Globus pallidus (tissue), 1 donor: ENCODE results near the gene TJP1.
A peak's percentile ranks its signal among the peaks of the same experiment; 100 is the strongest.
"Not testable (repeated sequence)": the region's sequence is repeated elsewhere in the genome, so short reads cannot be mapped to it uniquely, and the experiment has no call there.

Experiments used
- DNase-seq: peaks from one replicate; pipeline ENCODE4 v3.0.0-alpha.2; 2015; ENCODE audit warnings: low spot score

The TJP1 gene

GRCh38 chr15:29756358-29757267, 65.7 kb downstream of the TJP1 start:
- no peak for DNase-seq

GRCh38 chr15:29754009-29754408, 68.3 kb downstream of the TJP1 start:
- not testable (repeated sequence) for DNase-seq

GRCh38 chr15:29753506-29753905, 68.8 kb downstream of the TJP1 start:
- no peak for DNase-seq

GRCh38 chr15:29750754-29751153, 71.5 kb downstream of the TJP1 start:
- DNase-seq, result no peak

DNA sequence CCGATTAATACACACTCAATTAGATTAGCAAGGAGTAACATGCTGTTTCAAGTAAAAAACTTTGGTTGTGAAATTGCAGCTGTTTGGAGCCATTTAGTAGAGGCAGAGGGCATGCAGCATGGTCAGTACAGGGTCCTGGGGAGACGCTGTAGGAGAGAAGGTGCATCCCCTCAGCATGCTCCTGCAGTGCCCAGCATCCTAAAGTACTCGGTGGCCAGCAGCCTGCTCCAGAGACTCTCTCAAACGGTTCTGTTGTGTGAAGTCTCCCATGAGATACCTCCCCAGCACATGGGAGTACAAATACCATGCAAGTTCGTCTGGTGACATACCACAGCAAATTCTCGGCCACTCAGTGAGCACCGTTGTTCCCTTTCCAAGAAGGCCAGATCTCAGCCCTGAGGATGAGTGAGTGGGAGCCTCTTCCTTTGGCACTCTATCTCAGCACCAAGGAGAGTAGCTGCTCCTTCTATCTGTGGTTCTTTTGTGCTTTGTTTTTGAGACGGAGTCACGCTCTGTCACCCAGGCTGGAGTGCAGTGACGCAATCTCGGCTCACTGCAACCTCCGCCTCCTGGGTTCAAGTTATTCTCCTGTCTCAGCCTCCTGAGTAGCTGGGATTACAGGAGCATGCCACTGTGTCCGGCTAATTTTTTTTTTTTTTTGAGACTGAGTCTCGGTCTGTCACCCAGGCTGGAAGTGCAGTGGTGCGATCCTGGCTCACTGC, 72.7 kb downstream of the TJP1 start:
- peak; percentile 57 for DNase-seq

- DNase-seq, result no peak
Measured at GRCh38 chr15:29747837-29748417, 74.3 kb downstream of the TJP1 start.

- no peak for DNase-seq
Measured at GRCh38 chr15:29743475-29743874, 78.8 kb downstream of the TJP1 start.

GRCh38 chr15:29740692-29741311, 81.5 kb downstream of the TJP1 start:
- no peak for DNase-seq

- DNase-seq, result no peak
Measured at GRCh38 chr15:29736744-29737020, 85.6 kb downstream of the TJP1 start.

- DNase-seq, result no peak
Measured at GRCh38 chr15:29736012-29736743, 86.1 kb downstream of the TJP1 start.

DNA sequence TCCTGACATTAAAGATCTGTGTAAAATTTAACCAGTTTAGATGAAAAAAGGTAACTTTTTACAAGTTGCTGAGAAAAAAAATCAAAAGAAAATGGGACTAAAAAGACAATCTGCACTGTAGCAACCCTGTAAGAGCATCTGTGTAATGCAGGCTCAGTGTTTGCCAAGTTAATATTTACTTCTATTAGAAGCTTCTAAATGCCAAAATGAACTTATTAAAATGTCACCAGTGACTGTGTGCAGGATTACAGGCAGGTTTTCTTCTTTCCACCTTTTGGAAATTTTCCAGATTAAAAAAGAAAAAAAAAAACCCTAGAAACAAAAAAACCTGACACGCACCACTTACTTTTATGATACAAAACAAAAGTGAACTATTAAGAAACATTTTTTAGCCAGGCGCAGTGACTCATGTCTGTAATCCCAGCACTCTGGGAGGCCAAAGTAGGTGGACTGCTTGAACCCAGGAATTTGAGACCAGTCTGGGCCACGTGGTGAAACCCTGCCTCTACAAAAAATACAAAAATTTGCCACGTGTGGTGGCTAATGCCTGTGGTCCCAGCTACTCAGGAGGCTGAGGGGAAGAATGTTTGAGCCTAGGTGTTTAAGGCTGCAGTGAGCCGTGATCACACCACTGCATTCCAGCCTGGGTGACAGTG, 87.2 kb downstream of the TJP1 start:
- no peak for DNase-seq

DNA sequence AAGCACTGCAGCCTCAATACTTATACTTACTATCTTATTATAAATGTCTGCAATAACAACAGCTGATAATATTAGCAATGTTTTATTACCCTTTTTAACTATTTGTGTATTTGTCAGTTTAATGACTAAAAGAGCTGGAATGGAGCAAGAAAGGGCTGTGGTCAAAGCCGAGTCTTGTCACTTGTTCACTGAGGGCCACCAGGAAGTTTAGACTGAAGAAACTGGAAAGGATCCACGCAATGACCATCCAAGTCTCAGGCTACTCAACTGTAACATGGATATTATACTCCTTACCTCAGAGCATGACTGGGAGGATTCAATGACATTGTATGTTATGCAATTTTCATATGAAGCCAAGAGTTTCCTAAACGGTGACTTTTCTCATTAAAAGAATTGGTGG, 90.4 kb downstream of the TJP1 start:
- DNase-seq, result no peak

DNA sequence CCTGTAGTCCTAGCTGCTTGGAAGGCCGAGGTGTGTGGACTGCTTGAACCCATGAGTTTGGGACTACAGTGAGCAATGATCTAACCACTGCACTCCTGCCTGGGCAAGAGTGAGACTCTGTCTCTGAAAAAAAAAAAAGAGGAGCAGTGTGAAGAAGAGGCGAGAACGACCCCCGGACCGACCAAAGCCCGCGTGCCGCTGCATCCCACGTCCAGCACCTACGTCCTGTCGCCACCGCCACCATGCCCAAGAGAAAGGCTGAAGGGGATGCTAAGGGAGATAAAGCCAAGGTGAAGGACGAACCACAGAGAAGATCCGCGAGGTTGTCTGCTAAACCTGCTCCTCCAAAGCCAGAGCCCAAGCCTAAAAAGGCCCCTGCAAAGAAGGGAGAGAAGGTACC, 91.8 kb downstream of the TJP1 start:
- not testable (repeated sequence) for DNase-seq

DNA sequence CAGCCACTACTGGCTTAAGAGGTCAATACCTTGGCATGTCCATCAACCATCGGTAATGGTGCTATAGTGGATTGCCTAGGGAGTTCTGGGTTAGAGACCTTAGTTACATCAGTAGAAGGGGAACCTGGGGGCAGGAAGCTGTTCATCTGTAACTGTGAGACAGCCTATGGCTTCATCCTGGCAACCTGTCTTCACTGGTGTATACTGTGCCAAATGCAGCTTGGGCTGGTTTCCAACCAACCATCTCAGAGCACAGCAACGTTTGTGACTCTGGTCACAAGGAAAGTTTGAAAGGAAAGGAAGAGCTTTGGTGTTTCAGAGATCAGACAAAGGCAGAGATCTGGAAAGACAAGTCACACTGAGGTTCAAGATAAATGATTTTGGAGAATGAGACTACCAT, 93.8 kb downstream of the TJP1 start:
- no peak for DNase-seq

GRCh38 chr15:29727871-29728270, 94.4 kb downstream of the TJP1 start:
- no peak for DNase-seq

GRCh38 chr15:29726553-29726952, 95.7 kb downstream of the TJP1 start:
- no peak for DNase-seq

DNA sequence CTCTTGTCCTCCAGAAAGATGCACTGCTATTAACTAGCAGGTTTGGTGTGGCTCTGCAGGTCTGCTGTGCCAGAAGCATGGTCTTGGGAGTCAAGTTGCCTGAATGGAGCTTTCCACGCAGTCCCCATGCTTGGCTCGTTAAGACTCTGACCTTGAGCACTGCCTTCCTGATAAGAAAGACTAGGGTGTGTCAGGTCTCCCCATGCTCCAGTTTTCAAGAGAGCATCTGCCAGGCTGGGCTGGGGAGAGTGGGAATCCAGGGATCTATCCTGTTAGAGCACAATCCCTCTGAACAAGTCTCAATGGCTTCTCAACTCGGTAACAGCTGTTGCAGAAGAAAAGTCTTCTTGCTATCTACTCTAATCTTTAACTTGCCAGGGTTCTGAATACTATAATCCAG, 98.2 kb downstream of the TJP1 start:
- DNase-seq, result no peak

DNA sequence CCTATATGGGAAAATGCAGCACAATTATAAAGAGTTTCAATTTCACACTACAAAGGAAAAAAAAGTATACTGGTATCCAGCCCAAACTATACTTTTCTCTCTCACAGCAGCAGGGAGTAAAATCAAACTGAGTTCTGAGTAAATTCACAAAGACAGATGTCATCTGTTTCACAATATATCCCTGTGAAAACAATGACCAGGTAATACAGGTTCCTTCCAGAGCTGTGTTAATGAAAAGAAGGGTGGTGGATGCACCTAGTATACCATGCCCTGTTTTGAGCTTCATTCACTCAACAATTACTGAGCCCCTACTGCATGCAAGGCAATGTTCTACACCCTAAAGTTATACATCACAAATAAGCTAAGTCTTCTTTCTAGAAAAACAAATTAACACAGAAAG, 108.5 kb downstream of the TJP1 start:
- DNase-seq, result no peak

- DNase-seq, result no peak
Measured at GRCh38 chr15:29712149-29712885, 110.0 kb downstream of the TJP1 start.

GRCh38 chr15:29711531-29711930, 110.7 kb downstream of the TJP1 start:
- DNase-seq, result no peak

DNA sequence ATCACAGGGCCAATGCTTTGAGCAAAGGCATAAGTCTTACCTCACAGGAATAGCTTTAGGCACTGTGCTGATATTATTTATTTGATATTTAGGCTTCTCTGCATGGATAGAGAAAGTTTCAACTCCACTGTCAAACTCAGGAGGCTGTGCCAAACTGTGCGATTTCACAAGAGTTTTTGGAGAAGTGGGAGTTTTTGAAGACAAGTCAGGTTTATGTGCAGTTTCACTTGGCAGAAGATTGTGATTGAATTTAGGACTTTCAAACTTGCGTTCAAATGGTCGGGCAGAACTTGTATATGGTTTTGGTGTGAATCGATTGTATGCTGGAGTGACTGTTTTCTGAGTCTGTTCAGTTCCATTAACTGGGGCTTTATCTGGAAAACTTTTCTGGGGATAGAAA, 113.7 kb downstream of the TJP1 start:
- no peak for DNase-seq
